CD1c-positive myeloid dendritic cell (primary cell): Measurements from ENCODE around the gene MCM10.
A peak's percentile ranks its signal among the peaks of the same experiment; 100 is the strongest.
"Not testable (repeated sequence)": the region's sequence is repeated elsewhere in the genome, so short reads cannot be mapped to it uniquely, and the experiment has no call there.

Source experiments
- DNase-seq: peaks from one replicate; pipeline ENCODE4 v3.0.0-alpha.2; 2016; ENCODE audit errors: extremely low spot score

The MCM10 gene

DNA sequence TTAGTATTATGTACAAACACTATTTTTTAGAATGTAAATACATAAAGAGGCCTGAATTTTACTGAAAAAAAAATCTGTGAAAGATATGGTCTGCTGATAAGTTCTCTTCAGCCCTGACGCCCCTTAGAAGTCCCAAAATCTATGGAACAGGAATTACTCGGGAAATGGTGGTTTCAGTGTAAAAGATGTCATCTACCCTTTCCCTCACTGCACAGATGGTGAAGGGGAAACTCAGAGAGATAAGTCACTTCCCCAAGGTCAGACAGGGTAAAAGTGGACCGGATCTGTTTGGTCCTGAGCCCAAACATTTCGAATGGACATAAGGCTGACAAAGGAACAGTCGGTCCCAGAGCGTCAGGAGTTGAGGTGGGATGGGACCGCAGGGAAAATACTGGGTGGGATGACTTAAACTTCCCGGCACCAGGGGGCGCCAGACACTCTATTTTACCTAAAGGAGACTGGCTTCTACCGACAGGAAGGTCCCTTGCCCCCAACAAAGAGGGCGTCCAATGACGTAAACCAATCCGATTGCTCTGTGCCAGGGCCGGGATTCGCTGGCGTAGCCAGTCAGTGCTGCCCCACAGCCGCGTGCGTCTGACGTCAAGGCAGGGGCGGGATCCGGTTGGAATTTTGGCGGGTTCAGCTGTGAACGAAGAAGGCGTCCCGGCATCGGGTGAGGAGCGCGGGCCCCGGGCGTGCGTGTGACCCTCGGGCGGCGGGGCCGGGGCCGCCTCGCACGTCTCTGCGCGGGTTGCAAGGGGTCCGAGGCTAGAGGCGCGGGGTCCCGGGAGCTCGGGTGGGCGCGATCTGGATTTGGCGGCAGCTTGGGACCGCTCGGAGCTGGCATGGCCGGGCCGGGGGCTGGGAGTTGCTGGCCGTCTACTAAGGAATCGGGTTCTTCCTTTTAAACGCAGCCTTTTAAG lies at the start of gene MCM10:
TSS of gene MCM10 (plus strand) at position 625 of the 923 bp plus-strand sequence. CDS start 2,645 bp downstream, outside the sequence.
- DNase-seq: peak; percentile 99

GRCh38 chr10:13113544-13113943 lies 47.8 kb upstream of the MCM10 start:
- no peak for DNase-seq

GRCh38 chr10:13115832-13116803 lies 45.2 kb upstream of the MCM10 start:
- no peak for DNase-seq

DNA sequence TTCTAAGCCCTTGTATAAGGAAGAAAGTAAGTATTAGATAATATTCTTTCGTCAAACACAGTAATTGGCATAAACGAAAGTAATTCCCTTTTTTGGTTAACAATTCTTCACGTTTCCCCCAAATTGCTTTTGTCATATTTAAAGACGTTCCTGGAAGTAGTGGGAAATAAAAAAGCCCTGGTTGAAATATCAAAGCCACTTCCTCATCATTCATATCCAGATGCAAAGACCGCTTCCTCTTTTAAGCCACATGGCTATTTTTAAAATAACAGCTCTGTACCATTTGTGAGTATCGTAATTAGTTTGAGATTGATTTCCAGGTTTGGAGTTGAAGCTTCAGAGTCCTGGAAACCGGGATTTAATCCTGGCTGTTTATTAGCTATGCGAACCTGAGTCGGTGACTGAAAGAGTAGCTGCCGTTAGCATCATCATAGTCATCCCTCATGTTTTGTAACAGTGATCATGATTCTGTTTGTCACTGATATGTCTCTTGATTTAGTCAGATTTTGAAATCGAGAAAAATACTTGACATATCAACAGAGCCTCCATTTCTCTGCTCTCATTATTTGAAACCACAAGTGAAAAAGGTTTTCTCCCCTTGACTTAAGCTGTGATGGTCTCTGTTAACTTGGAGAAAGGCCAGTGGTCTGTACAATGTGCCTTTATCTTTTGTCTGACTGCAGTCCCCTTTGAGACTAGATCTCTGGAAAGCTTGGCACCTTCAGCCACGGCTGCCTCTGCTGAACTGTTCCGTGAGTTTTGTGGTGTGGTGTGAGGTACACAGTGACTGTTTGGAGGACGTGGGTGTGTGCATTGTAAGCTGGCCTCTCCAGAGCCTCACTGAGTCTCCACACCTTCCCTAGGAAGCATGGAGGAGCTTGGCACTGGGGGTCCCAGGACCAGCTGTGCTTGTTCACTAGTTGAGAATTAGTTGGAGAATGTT lies 43.2 kb upstream of the MCM10 start:
- peak; percentile 83 for DNase-seq

GRCh38 chr10:13118784-13119410 lies 42.5 kb upstream of the MCM10 start:
- no peak for DNase-seq

GRCh38 chr10:13120786-13121499 lies 40.4 kb upstream of the MCM10 start:
- DNase-seq: no peak

GRCh38 chr10:13121500-13121854 lies 39.9 kb upstream of the MCM10 start:
- DNase-seq: no peak

GRCh38 chr10:13136651-13137050 lies 24.7 kb upstream of the MCM10 start:
- DNase-seq: no peak

DNA sequence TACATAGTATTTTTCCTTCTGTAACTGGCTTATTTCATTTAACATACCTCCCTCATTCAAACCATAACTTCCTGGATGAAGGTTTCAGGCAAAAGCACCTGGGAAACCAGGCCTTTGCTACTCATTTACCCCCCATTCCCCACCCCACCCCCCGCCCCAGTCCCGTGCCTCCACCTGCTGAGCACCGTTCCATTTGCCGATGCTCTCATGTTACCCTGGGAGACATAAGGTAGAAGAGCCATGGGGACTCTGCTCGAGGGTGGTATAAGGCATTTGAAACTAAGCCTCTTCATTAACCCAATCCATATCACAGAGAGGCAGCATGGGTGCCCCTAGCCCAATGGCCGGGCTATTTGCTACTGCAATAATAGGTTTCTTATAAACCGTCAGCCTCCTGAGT lies 22.2 kb upstream of the MCM10 start:
- no peak for DNase-seq

- no peak for DNase-seq
Observed at GRCh38 chr10:13139676-13140075, 21.7 kb upstream of the MCM10 start.

GRCh38 chr10:13140627-13141190 lies 20.6 kb upstream of the MCM10 start:
- no peak for DNase-seq

- DNase-seq: no peak
Observed at GRCh38 chr10:13143766-13144165, 17.6 kb upstream of the MCM10 start.

- no peak for DNase-seq
Observed at GRCh38 chr10:13144814-13145213, 16.5 kb upstream of the MCM10 start.

GRCh38 chr10:13146379-13146778 lies 15.0 kb upstream of the MCM10 start:
- DNase-seq: no peak

DNA sequence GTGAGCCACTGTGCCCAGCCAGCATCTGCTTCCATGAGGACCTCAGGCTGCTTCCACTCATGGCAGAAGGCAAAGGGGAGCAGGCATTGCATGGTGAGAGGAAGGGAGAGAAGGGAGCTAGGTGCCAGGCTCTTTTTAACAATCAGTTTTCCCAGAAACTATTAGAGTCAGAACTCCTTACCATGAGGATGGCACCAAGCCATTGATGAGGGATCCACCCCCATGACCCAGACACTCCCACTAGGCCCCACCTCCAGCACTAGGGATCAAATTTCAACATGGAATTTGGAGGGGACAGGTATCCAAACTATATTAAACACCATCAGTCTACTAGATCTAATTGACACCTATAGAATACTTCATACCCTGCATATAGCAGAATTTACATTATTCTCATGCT lies 14.2 kb upstream of the MCM10 start:
- no peak for DNase-seq

DNA sequence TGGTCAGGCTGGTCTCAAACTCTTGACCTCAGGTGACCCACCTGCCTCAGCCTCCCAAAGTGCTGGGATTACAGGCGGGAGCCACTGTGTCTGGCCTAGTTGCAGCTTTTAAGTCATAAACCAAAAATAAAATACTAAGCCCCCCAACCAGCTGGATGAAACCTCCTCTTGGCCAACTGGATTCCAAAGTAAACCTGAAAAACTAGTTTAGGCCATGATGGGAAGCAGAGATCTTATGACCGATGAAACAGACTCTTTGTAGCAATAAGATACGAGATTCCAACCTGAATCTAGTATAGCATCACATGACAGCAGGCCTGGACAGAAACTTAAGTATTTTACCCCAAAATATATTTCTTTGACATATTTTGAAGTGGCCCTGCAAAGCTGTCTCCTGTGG lies 9.1 kb upstream of the MCM10 start:
- DNase-seq: no peak

GRCh38 chr10:13155860-13156259 lies 5.5 kb upstream of the MCM10 start:
- DNase-seq: not testable (repeated sequence)

DNA sequence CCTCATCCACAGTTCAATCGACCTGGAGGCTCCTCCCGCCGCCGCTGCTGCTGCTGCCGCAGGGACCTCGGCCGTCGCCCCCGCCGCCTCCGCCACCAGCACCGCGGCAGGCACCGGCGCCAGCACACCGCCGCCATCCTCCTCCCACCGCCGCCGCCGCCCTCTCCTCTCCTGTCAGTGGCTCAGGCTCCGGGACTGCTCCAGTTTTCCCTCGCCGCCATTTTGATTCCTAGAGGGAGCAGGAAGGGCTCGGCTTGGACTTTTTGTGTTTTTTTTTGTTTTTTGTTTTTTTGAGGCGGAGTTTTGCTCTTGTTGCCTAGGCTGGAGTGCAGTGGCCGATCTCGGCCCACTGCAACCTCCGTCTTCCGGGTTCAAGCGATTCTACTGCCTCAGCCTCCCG lies 3.0 kb upstream of the MCM10 start:
- peak; percentile 19 for DNase-seq

DNA sequence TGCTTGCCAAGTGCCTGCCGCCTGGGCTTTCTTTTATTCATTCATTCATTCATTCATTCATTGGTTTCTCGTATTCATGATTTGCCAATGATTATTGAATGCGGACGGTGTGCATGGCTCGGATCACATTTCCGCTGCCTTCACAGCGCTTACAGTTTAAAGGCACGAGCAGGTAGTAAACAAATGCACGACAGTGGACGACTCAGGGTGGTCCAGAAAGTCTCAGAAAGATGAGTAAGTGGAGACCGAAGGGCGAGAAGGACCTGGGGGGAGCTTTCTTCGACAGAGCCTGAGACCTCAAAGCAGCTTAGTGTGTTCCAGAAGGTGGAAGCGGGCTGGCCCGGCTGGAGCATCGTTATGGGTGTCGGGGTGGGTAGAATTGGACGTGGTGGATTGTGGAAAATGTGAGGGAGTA lies 506 bp downstream of the MCM10 start:
- no peak for DNase-seq

DNA sequence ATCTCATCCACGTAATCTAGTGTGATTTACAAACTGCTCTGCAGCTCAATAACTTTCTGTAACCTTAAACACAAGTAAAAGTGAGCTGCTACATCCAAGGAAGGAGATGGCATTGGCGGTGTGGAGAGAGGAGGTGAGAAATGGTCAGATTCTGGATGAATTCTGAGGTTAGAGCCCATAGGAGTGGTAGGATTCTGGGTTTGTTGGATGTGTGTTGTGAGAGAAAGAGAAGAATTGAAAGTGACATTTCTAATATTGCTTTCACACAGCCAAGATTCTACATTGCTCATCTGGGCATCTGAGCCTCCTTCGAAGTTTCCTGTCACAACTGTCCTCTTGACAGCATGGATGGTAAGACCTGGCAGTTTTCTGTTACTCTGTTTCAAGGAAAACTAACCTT lies 2.5 kb downstream of the MCM10 start:
- no peak for DNase-seq
